Fibroblast of mammary gland (primary cell): Measurements from ENCODE around the gene ESRRA.

Experiments
- DNase-seq: peaks from one replicate; pipeline ENCODE4 v3.0.0-alpha.2; 2010; ENCODE audit warnings: low read depth
- H3K4me3 ChIP-seq: 2 replicates; pipeline ENCODE4 v1.5.1; 2011; ENCODE audit warnings: low read depth, mild to moderate bottlenecking, low read length, moderate library complexity; ENCODE audit not compliant: control insufficient read depth
- TF ChIP-seq, protein P1 (sequence below): conservative IDR thresholded peaks from 2 replicates; pipeline ENCODE4 v1.5.1; 2011; ENCODE audit warnings: low read depth, low read length, inconsistent platforms; ENCODE audit not compliant: control insufficient read depth, insufficient read depth

ESRRA gene

DNA sequence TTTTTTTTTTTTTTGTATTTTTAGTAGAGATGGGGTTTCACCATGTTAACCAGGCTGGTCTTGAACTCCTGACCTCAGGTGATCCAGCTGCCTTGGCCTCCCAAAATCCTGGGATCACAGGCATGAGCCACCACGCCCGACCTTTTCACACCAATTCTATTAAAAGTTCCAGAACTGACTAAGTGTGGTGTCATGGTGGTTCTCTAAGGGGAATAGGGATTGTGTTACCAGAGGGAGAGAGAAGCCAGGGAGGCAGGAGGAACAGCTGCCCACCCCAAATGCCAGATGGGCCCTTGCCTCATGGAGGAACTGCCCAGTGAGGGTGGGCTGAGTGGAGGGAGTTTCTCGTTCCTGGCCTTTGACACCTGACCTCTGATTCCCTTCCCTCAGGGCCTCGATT lies 59.6 kb downstream of the ESRRA start:
- no peak overlapping the region for H3K4me3 ChIP-seq
- peak; percentile 26 for DNase-seq
- TF ChIP-seq, protein P1, sequence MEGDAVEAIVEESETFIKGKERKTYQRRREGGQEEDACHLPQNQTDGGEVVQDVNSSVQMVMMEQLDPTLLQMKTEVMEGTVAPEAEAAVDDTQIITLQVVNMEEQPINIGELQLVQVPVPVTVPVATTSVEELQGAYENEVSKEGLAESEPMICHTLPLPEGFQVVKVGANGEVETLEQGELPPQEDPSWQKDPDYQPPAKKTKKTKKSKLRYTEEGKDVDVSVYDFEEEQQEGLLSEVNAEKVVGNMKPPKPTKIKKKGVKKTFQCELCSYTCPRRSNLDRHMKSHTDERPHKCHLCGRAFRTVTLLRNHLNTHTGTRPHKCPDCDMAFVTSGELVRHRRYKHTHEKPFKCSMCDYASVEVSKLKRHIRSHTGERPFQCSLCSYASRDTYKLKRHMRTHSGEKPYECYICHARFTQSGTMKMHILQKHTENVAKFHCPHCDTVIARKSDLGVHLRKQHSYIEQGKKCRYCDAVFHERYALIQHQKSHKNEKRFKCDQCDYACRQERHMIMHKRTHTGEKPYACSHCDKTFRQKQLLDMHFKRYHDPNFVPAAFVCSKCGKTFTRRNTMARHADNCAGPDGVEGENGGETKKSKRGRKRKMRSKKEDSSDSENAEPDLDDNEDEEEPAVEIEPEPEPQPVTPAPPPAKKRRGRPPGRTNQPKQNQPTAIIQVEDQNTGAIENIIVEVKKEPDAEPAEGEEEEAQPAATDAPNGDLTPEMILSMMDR: no peak
